Astrocyte (in vitro differentiated cells and primary cell): Measurements from ENCODE around the gene AQP12B. TPM values are rescaled to one million over a fixed set of nuclear protein-coding genes. Genes with fewer than 3 reads are reported as not detected.

Experiments used
- DNase-seq: peaks from one replicate; pipeline ENCODE4 v3.0.0-alpha.2; 2010; ENCODE audit warnings: low read depth
- FAIRE-seq: peaks from 2 replicates; lab custom pipeline; 2011; peaks lifted over from hg19 to GRCh38; lab: Jason Lieb, UNC
- H2AFZ ChIP-seq: 2 replicates; pipeline ENCODE4 v1.6.0; 2012; ENCODE audit warnings: low read depth, low read length, inconsistent platforms
- H3K27ac ChIP-seq: 2 replicates; pipeline ENCODE4 v1.5.1; 2011; ENCODE audit warnings: low read depth, low read length, inconsistent platforms
- H3K27me3 ChIP-seq: 2 replicates; pipeline ENCODE4 v1.6.0; 2011; ENCODE audit warnings: low read length, inconsistent platforms; ENCODE audit not compliant: insufficient read depth
- H3K36me3 ChIP-seq: 2 replicates; pipeline ENCODE4 v1.5.1; 2011; ENCODE audit warnings: low read length, inconsistent platforms; ENCODE audit not compliant: insufficient read depth
- H3K4me1 ChIP-seq: 2 replicates; pipeline ENCODE4 v1.5.1; 2011; ENCODE audit warnings: low read length, inconsistent platforms; ENCODE audit not compliant: insufficient read depth
- H3K4me2 ChIP-seq: 2 replicates; pipeline ENCODE4 v1.6.0; 2012; ENCODE audit warnings: low read length, inconsistent platforms
- H3K4me3 ChIP-seq: 2 replicates; pipeline ENCODE4 v1.5.1; 2011; ENCODE audit warnings: low read depth, mild to moderate bottlenecking, low read length, inconsistent platforms; ENCODE audit not compliant: insufficient read depth
- H3K79me2 ChIP-seq: 2 replicates; pipeline ENCODE4 v1.6.0; 2012; ENCODE audit warnings: mild to moderate bottlenecking, low read length, inconsistent platforms; ENCODE audit not compliant: insufficient read depth
- H3K9ac ChIP-seq: 2 replicates; pipeline ENCODE4 v1.6.0; 2012; ENCODE audit warnings: mild to moderate bottlenecking, low read length, inconsistent platforms
- H3K9me3 ChIP-seq: 2 replicates; pipeline ENCODE4 v1.5.1; 2012; ENCODE audit warnings: low read depth, mild to moderate bottlenecking, low read length, inconsistent platforms; ENCODE audit not compliant: insufficient read depth
- H4K20me1 ChIP-seq: 2 replicates; pipeline ENCODE4 v1.6.0; 2012; ENCODE audit warnings: low read length, inconsistent platforms; ENCODE audit not compliant: insufficient read depth
- H3K27ac Mint-ChIP-seq: one replicate; pipeline ENCODE4 v1.8.0; 2021; ENCODE audit warnings: mild to moderate bottlenecking, mixed read lengths; ENCODE audit not compliant: unreplicated experiment
- H3K27me3 Mint-ChIP-seq: one replicate; pipeline ENCODE4 v1.8.0; 2021; ENCODE audit warnings: low read depth, mixed read lengths; ENCODE audit not compliant: unreplicated experiment
- H3K36me3 Mint-ChIP-seq: one replicate; pipeline ENCODE4 v1.8.0; 2021; ENCODE audit warnings: low read depth, mixed read lengths; ENCODE audit not compliant: unreplicated experiment
- H3K4me1 Mint-ChIP-seq: one replicate; pipeline ENCODE4 v1.8.0; 2021; ENCODE audit warnings: low read depth, mixed read lengths; ENCODE audit not compliant: unreplicated experiment
- H3K4me3 Mint-ChIP-seq: one replicate; pipeline ENCODE4 v1.8.0; 2021; ENCODE audit warnings: mild to moderate bottlenecking, moderate library complexity, mixed read lengths; ENCODE audit not compliant: unreplicated experiment
- H3K9me3 Mint-ChIP-seq: one replicate; pipeline ENCODE4 v1.8.0; 2021; ENCODE audit warnings: mild to moderate bottlenecking, mixed read lengths; ENCODE audit not compliant: unreplicated experiment
- CTCF ChIP-seq: IDR thresholded peaks from 2 replicates; pipeline ENCODE4 v1.5.1; 2011; ENCODE audit warnings: low read depth, mild to moderate bottlenecking, inconsistent platforms, low read length, moderate library complexity; ENCODE audit not compliant: insufficient read depth
- EZH2 ChIP-seq: IDR thresholded peaks from 2 replicates; pipeline ENCODE4 v1.6.1; 2012; ENCODE audit warnings: mild to moderate bottlenecking, low read length, inconsistent platforms; ENCODE audit not compliant: insufficient read depth
- total RNA-seq: library from RNA; stranded (reverse); gene quantifications from 2 replicates; pipeline ENCODE4 v1.2.1, GENCODE V29; 2021

AQP12B gene
- total RNA-seq, 1 donor from 2014 or later = not detected

GRCh38 chr2:240722376-240722775, 39.7 kb upstream of the AQP12B start:
- no peaks in the 10 kb centered on the region for H4K20me1 ChIP-seq
- no peaks in the 10 kb centered on the region for H3K9me3 ChIP-seq
- FAIRE-seq (no peak), DNase-seq (no peak)
- no peak for TF ChIP-seq CTCF
- no peak for TF ChIP-seq EZH2
- H3K4me2 ChIP-seq = no peak overlapping the region
- H3K4me3 ChIP-seq = no peak overlapping the region
- Mint-ChIP-seq H3K9me3 (peaks cover 3% of the 10 kb centered on the region), H3K4me1 (no peaks in the 10 kb centered on the region), H3K36me3 (no peaks in the 10 kb centered on the region), H3K27ac (no peak overlapping the region), H3K4me3 (no peak overlapping the region), H3K27me3 (peaks cover 13% of the 10 kb centered on the region)
- H3K36me3 ChIP-seq = no peaks in the 10 kb centered on the region
- H3K4me1 ChIP-seq = no peaks in the 10 kb centered on the region
- no peak overlapping the region for H3K27ac ChIP-seq
- no peak overlapping the region for H2AFZ ChIP-seq
- H3K79me2 ChIP-seq = no peaks in the 10 kb centered on the region
- no peaks in the 10 kb centered on the region for H3K27me3 ChIP-seq
- H3K9ac ChIP-seq = no peak overlapping the region

DNA sequence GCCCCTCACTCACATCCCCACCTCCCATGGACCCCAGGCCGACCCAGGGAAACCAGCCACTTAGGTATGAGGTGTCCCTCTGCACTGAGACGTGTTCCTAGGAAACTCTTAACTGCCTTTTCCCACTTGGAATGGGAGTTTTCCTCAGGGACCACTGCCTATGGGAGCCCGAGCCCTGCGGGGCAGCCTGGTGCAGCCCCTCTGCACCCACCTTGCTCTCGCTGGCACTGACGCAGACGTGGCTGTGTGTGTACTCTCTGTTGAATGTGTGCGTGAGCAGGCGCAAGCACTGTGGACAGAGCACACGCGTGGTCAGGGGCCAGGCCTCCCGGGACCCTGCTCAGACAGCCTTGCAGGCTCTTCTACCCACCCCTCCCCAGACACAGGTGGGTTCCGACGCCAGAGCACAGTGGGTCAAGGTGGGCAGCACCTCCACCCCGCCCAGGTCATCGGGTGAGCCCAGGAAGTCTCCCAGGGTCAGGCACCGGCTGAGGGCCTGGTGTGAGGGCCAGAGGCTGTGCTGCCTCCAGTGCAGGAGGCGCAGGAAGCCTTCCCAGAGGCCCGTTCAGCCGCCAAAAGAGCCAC, 39.0 kb upstream of the AQP12B start:
- Histone ChIP-seq H3K4me1 (no peaks in the 10 kb centered on the region), H3K27ac (no peak overlapping the region), H3K79me2 (no peaks in the 10 kb centered on the region), H3K9me3 (no peaks in the 10 kb centered on the region), H3K27me3 (no peaks in the 10 kb centered on the region), H3K4me3 (no peak overlapping the region), H3K9ac (no peak overlapping the region), H3K4me2 (no peak overlapping the region), H2AFZ (no peak overlapping the region), H4K20me1 (no peaks in the 10 kb centered on the region), H3K36me3 (no peaks in the 10 kb centered on the region)
- FAIRE-seq (no peak), DNase-seq (no peak)
- H3K4me3 Mint-ChIP-seq = no peak overlapping the region
- H3K36me3 Mint-ChIP-seq = no peaks in the 10 kb centered on the region
- no peak overlapping the region for H3K27ac Mint-ChIP-seq
- H3K27me3 Mint-ChIP-seq = peaks cover 12% of the 10 kb centered on the region
- peaks cover 2% of the 10 kb centered on the region for H3K9me3 Mint-ChIP-seq
- no peaks in the 10 kb centered on the region for H3K4me1 Mint-ChIP-seq
- TF ChIP-seq CTCF = no peak
- no peak for TF ChIP-seq EZH2
